Stomach (tissue), 9 donors: ENCODE results near the gene COMP. TPM values are rescaled to one million over a fixed set of nuclear protein-coding genes. Genes with fewer than 3 reads are reported as not detected.

Experiments used
- DNase-seq, 2 donors: peaks; one replicate each; pipeline versions ENCODE4 v3.0.0 to v3.0.0-alpha.2; 2013 to 2019
- H3K27ac ChIP-seq, 5 donors: fragments of 200-600 bp in 4 of 5; sonication (generic) in 4 of 5; one replicate each; pipeline ENCODE4 v1.5.1; 2013 to 2019; ENCODE audit warnings: mild to moderate bottlenecking in 1 of 5, moderate library complexity in 1 of 5
- H3K27me3 ChIP-seq, 3 donors: fragments of 200-600 bp; sonication (generic); one replicate each; pipeline ENCODE4 v1.5.1; 2017 to 2019; ENCODE audit warnings: mixed run types in 1 of 3
- H3K36me3 ChIP-seq, 4 donors: fragments of 200-600 bp; sonication (generic); 1 replicate in 3 of 4; 2 replicates in 1 of 4; pipeline ENCODE4 v1.5.1; 2016 to 2019
- H3K4me1 ChIP-seq, 4 donors: fragments of 200-600 bp; sonication (generic); one replicate each; pipeline ENCODE4 v1.5.1; 2016 to 2019
- H3K4me3 ChIP-seq, 4 donors: fragments of 200-600 bp; sonication (generic) in 3 of 4; one replicate each; pipeline ENCODE4 v1.5.1; 2016 to 2019; ENCODE audit warnings: mild to moderate bottlenecking in 1 of 4
- H3K9me3 ChIP-seq, 4 donors: fragments of 200-600 bp; sonication (generic); one replicate each; pipeline ENCODE4 v1.5.1; 2016 to 2019
- EP300 ChIP-seq: sonication (generic); formaldehyde crosslinking; IDR thresholded peaks from one replicate; pipeline ENCODE4 v1.6.1; 2017; ENCODE audit warnings: antibody characterized with exemption
- POLR2A ChIP-seq, 4 donors: fragments of 450-650 bp; IDR thresholded peaks; one replicate each; pipeline ENCODE4 v1.6.1; 2016; ENCODE audit warnings: antibody characterized with exemption in 4 of 4, control low read depth in 2 of 4, mild to moderate bottlenecking in 1 of 4, moderate library complexity in 1 of 4
- POLR2AphosphoS5 ChIP-seq, 3 donors: sonication (generic); formaldehyde crosslinking; IDR thresholded peaks; one replicate each; pipeline ENCODE4 v1.6.1; 2016; ENCODE audit warnings: antibody characterized with exemption in 3 of 3
- WGBS, 5 donors: extraction: QIAGEN DNeasy Blood & Tissue Kit in 3 of 5; methylation state at CpG; one replicate each; pipeline versions ENCODE4 v1.1.5 to v1.1.7; 2013 to 2018; 5-methylcytosine and 5-hydroxymethylcytosine counted together
- intact Hi-C: fragments of 100-400 bp; cut with DNase I; formaldehyde crosslinking; loops from one replicate; pipeline ENCODE4 v1.15.1; 2023; ENCODE audit warnings: low total_unique reads
- polyA plus RNA-seq, 3 donors: library from polyadenylated mRNA; stranded (reverse); fragments of 200-250 nt; gene quantifications; one replicate each; pipeline ENCODE4 v1.2.3, GENCODE V29; 2013
- total RNA-seq, 5 donors: library from RNA; depleted of rRNA; stranded (reverse); fragments of >200 nt; gene quantifications; one replicate each; pipeline versions ENCODE4 v1.1.0 to v1.2.3, GENCODE V29; 2014 to 2016
- TF ChIP-seq, protein P1 (sequence below), 7 experiments: fragments of 450-650 bp in 4 of 7; fragments of 200-600 bp in 3 of 7; sonication (generic) in 3 of 7; IDR thresholded peaks; one replicate each; pipeline ENCODE4 v1.5.1; 2016 to 2019; ENCODE audit warnings: antibody characterized with exemption in 7 of 7, control low read depth in 2 of 7, mild to moderate bottlenecking in 1 of 7
- donor health status: healthy with polysubstance abuse.
- donor health status: Bipolar disorder and iron deficiency.
- donor health status: healthy.

Gene COMP
- total and polyA plus RNA-seq, 8 donors, result 0.62 to 4.1 (median 1.6) TPM; not detected in 4

DNA sequence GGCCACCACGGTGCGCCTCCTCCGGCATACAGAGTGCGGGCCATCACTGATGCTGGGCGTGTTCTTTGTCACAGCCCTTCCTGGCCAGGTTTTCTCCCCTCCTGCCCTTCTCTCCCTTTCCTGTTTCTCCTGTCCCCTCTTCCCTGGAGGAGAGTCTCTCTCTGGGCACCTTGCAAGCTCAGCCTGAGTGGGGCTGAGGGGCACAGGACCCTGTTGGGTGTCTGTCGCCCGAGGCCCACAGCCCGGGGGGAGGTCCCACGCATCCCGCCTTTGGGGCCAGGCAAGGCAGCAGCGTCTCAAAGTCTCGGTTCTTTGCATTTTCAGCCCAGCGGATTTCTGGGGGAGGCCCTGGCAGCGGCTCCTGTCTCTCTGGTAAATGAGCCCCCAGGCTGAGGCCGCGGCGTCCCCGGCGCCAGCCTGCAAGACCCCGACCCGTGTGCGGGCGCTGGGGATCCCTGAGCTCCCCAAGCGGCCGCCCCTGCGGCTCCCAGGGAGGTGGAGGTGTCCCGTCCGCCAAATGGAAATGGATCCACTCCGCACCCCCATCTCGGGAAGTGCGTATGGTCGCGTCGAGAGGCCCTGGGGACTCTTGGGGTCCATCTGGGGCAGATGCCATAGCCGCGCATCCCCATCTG, 47.2 kb downstream of the COMP start:
- WGBS, 5 donors, result 85 to 90% (median 87%) methylated on average over 25 to 36 of the region's 36 CpGs
- Histone ChIP-seq H3K4me1 (peaks cover 38 to 48% (median 46%) of the 10 kb centered on the region in 4 donors), H3K27me3 (no peaks in the 10 kb centered on the region), H3K27ac (peak overlapping the region in 4 of 5 donors; percentile 60 to 84 (median 73)), H3K4me3 (no peak overlapping the region), H3K9me3 (no peaks in the 10 kb centered on the region), H3K36me3 (peaks cover 0 to 7% (median 1%) of the 10 kb centered on the region in 4 donors)
- TF ChIP-seq POLR2A (IDR thresholded peaks at IDR 0.05) (no peak), POLR2AphosphoS5 (IDR thresholded peaks at IDR 0.05) (no peak), EP300 (no peak)
- TF ChIP-seq, protein P1, sequence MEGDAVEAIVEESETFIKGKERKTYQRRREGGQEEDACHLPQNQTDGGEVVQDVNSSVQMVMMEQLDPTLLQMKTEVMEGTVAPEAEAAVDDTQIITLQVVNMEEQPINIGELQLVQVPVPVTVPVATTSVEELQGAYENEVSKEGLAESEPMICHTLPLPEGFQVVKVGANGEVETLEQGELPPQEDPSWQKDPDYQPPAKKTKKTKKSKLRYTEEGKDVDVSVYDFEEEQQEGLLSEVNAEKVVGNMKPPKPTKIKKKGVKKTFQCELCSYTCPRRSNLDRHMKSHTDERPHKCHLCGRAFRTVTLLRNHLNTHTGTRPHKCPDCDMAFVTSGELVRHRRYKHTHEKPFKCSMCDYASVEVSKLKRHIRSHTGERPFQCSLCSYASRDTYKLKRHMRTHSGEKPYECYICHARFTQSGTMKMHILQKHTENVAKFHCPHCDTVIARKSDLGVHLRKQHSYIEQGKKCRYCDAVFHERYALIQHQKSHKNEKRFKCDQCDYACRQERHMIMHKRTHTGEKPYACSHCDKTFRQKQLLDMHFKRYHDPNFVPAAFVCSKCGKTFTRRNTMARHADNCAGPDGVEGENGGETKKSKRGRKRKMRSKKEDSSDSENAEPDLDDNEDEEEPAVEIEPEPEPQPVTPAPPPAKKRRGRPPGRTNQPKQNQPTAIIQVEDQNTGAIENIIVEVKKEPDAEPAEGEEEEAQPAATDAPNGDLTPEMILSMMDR (IDR thresholded peaks at IDR 0.05), result no peak
- peak in 1 of 2 donors; percentile 13 for DNase-seq
- intact Hi-C loops, result no loop called here

GRCh38 chr19:18742838-18743783, 48.0 kb downstream of the COMP start:
- Histone ChIP-seq H3K27ac (peak overlapping the region; percentile 60 to 84 (median 72)), H3K36me3 (peaks cover 0 to 7% (median 0%) of the 10 kb centered on the region in 4 donors), H3K27me3 (no peaks in the 10 kb centered on the region), H3K4me3 (no peak overlapping the region), H3K4me1 (peaks cover 43 to 56% (median 54%) of the 10 kb centered on the region in 4 donors), H3K9me3 (no peaks in the 10 kb centered on the region)
- intact Hi-C loops, result no loop called here
- WGBS, 5 donors, result 25 to 46% (median 37%) methylated on average over 12 to 38 of the region's 38 CpGs
- TF ChIP-seq, protein P1 (IDR thresholded peaks at IDR 0.05), result no peak
- peak in 2 of 3 donors; percentile 71 to 77 for TF ChIP-seq POLR2AphosphoS5 (IDR thresholded peaks at IDR 0.05)
- DNase-seq, result peak; percentile 90 to 92

DNA sequence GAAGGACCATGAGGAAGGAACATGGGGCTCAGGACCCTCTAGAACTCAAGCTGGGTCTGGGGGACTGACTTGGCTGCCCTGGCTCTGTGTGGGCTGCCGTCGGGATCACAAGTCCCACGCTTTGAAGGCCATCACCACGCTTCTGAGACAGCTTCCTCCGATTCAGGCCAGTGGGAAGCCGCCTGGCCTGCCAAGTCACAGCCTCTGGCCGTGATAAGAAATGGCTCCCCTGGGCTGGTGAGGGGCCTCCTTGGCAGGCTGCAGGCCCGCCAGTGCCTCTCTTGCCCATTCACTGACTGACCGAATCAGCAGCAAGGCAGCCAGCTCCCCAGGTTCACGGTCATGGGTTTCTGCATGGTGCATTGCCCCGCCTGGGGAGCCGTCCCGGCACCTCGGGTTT, 48.8 kb downstream of the COMP start:
- peak in 1 of 2 donors; percentile 37 for DNase-seq
- Histone ChIP-seq H3K36me3 (peaks cover 0 to 7% (median 0%) of the 10 kb centered on the region in 4 donors), H3K27ac (peak overlapping the region; percentile 60 to 84 (median 72))

More for the DNA sequence above, 48.8 kb downstream of the COMP start:
- TF ChIP-seq EP300 (no peak), POLR2AphosphoS5 (IDR thresholded peaks at IDR 0.05) (no peak), POLR2A (IDR thresholded peaks at IDR 0.05) (no peak)
- TF ChIP-seq, protein P1 (IDR thresholded peaks at IDR 0.05), result no peak
- intact Hi-C loops, result no loop called here
- Histone ChIP-seq H3K27me3 (no peaks in the 10 kb centered on the region), H3K9me3 (no peaks in the 10 kb centered on the region), H3K4me1 (peaks cover 49 to 64% (median 62%) of the 10 kb centered on the region in 4 donors), H3K4me3 (no peak overlapping the region)
- WGBS, 5 donors, result 45 to 81% (median 57%) methylated on average over 11 to 14 of the region's 14 CpGs
